MCF 10A (cell line): Measurements from ENCODE around the gene PPARA. TPM values are rescaled to one million over a fixed set of nuclear protein-coding genes. Genes with fewer than 3 reads are reported as not detected.

ENCODE experiments used
- BruUV-seq: library from RNA; stranded (reverse); fragments of 400-500 nt; replicated peaks from 2 replicates; lab custom pipeline; 2021; lab: Mats Ljungman, UMichigan
- CTCF ChIA-PET: fragments of 300-600 bp; sonication (Branson Sonifier 250); formaldehyde crosslinking; extraction: SDS; loops from one replicate; lab custom pipeline; 2021; ENCODE audit warnings: antibody characterized with exemption, inconsistent platforms; lab: Yijun Ruan, JAX
- POLR2A ChIA-PET: fragments of 300-600, 350-650 bp; sonication (Branson Sonifier 250); formaldehyde crosslinking; extraction: SDS; loops from one replicate; lab custom pipeline; 2020; ENCODE audit warnings: antibody characterized with exemption, inconsistent platforms; lab: Yijun Ruan, JAX
- DNase-seq: peaks from one replicate; pipeline ENCODE4 v3.0.0-alpha.2; 2018; ENCODE audit not compliant: unreplicated experiment
- H3K27ac Mint-ChIP-seq: one replicate; pipeline ENCODE4 v1.8.0; 2022; ENCODE audit warnings: mild to moderate bottlenecking, low read depth, mixed read lengths; ENCODE audit not compliant: unreplicated experiment
- H3K27me3 Mint-ChIP-seq: one replicate; pipeline ENCODE4 v1.8.0; 2022; ENCODE audit warnings: mixed read lengths; ENCODE audit not compliant: insufficient read depth, unreplicated experiment
- H3K36me3 Mint-ChIP-seq: one replicate; pipeline ENCODE4 v1.8.0; 2022; ENCODE audit warnings: mild to moderate bottlenecking, moderate library complexity, mixed read lengths; ENCODE audit not compliant: insufficient read depth, unreplicated experiment
- H3K4me1 Mint-ChIP-seq: one replicate; pipeline ENCODE4 v1.8.0; 2022; ENCODE audit warnings: mixed read lengths; ENCODE audit not compliant: insufficient read depth, unreplicated experiment
- H3K4me3 Mint-ChIP-seq: one replicate; pipeline ENCODE4 v1.8.0; 2022; ENCODE audit warnings: mild to moderate bottlenecking, moderate library complexity, mixed read lengths; ENCODE audit not compliant: unreplicated experiment
- H3K9me3 Mint-ChIP-seq: one replicate; pipeline ENCODE4 v1.8.0; 2022; ENCODE audit warnings: mixed read lengths; ENCODE audit not compliant: unreplicated experiment
- CTCF ChIP-seq: fragments of 200-600 bp; IDR thresholded peaks from one replicate; pipeline ENCODE4 v1.8.0; 2022; ENCODE audit warnings: antibody characterized with exemption, mild to moderate bottlenecking; ENCODE audit not compliant: unreplicated experiment
- intact Hi-C: fragments of 100-400 bp; cut with micrococcal nuclease; formaldehyde crosslinking; loops from 2 replicates; pipeline ENCODE4 v1.14.1; 2022
- total RNA-seq: library from RNA; stranded (reverse); gene quantifications from 2 replicates; pipeline ENCODE4 v1.2.3, GENCODE V29; 2022

The PPARA gene
- total RNA-seq, 1 experiment from 2014 or later, result 8.0 TPM

GRCh38 chr22:46287873-46288751 is 137.8 kb downstream of the PPARA start:
- ChIA-PET CTCF (interaction anchor here (0.7 kb wide), 2 partner anchors 29 to 277 kb away, joined by 3 read pairs; no protein-coding TSS in a partner anchor), POLR2A (interaction anchor here (0.6 to 0.7 kb wide), 2 partner anchors 27 to 1005 kb away, joined by 3 read pairs; no protein-coding TSS in a partner anchor)
- H3K9me3 Mint-ChIP-seq, result no peaks in the 10 kb centered on the region
- H3K36me3 Mint-ChIP-seq, result peaks cover 54% of the 10 kb centered on the region
- H3K4me1 Mint-ChIP-seq, result no peaks in the 10 kb centered on the region
- H3K27ac Mint-ChIP-seq, result no peak overlapping the region
- DNase-seq, result no peak
- intact Hi-C loops, result no loop called here
- H3K4me3 Mint-ChIP-seq, result no peak overlapping the region
- no peak for TF ChIP-seq CTCF
- no peaks in the 10 kb centered on the region for H3K27me3 Mint-ChIP-seq
- no TSS peak for BruUV-seq

DNA sequence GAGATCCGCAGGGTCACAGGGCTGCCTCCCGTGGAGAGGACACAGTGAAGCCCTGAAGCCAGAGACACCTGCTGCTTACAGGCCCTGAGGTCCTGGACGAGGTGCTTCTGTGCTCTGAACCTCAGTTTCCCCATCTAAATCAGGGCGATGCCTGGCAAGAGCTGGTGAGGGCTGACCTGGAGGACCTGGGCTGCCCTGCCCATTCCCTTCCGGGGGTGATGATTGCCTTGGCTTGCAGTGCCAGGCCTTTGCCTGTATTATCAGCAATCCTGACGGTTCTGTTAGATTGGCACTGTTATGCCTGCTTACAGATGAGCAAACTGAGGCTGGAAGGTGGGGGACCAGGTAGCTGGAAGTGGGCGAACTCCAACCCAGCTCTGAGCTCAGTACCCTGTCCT is 138.5 kb downstream of the PPARA start:
- ChIA-PET POLR2A (no interaction called here), CTCF (interaction anchor here (0.7 kb wide), 3 partner anchors 28 to 278 kb away, joined by 3 to 5 read pairs (median 3); no protein-coding TSS in a partner anchor)
- Mint-ChIP-seq H3K27me3 (no peaks in the 10 kb centered on the region), H3K4me3 (no peak overlapping the region), H3K9me3 (no peaks in the 10 kb centered on the region), H3K4me1 (no peaks in the 10 kb centered on the region), H3K36me3 (peaks cover 48% of the 10 kb centered on the region), H3K27ac (no peak overlapping the region)
- TF ChIP-seq CTCF, result no peak
- intact Hi-C loops, result no loop called here
- no peak for DNase-seq
- no TSS peak for BruUV-seq

GRCh38 chr22:46289244-46289891 is 139.0 kb downstream of the PPARA start:
- ChIA-PET POLR2A (no interaction called here), CTCF (interaction anchor here (0.6 to 0.7 kb wide), 3 partner anchors 27 to 253 kb away, joined by 3 to 5 read pairs (median 4); no protein-coding TSS in a partner anchor)
- Mint-ChIP-seq H3K27me3 (no peaks in the 10 kb centered on the region), H3K36me3 (peaks cover 46% of the 10 kb centered on the region), H3K4me3 (no peak overlapping the region), H3K27ac (no peak overlapping the region), H3K9me3 (no peaks in the 10 kb centered on the region), H3K4me1 (no peaks in the 10 kb centered on the region)
- TF ChIP-seq CTCF, result no peak
- intact Hi-C loops, result no loop called here
- no TSS peak for BruUV-seq
- no peak for DNase-seq
